ENCODE measurements around the gene SUN1.

DNA sequence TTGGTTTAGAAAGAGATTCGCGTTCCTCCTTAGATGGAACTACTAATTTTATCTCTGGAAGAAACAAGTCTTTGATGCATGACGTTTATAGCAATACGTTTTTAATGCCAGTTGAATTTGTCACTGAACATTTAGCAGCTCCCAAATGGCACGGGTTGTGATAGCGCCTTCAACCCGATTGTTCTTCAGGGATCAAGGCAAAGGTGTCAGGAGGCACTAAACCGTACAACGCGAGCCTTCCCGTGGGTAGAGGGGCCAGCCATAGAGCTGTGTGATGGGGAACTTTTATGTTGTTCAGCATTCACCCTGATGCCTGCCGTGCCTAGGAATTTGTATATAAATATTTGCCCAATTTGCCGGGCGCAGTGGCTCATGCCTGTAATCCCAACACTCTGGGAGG lies 47.4 kb downstream of the SUN1 start:
- TF ChIP-seq, protein P1, sequence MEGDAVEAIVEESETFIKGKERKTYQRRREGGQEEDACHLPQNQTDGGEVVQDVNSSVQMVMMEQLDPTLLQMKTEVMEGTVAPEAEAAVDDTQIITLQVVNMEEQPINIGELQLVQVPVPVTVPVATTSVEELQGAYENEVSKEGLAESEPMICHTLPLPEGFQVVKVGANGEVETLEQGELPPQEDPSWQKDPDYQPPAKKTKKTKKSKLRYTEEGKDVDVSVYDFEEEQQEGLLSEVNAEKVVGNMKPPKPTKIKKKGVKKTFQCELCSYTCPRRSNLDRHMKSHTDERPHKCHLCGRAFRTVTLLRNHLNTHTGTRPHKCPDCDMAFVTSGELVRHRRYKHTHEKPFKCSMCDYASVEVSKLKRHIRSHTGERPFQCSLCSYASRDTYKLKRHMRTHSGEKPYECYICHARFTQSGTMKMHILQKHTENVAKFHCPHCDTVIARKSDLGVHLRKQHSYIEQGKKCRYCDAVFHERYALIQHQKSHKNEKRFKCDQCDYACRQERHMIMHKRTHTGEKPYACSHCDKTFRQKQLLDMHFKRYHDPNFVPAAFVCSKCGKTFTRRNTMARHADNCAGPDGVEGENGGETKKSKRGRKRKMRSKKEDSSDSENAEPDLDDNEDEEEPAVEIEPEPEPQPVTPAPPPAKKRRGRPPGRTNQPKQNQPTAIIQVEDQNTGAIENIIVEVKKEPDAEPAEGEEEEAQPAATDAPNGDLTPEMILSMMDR (tag by site-specific recombination; IDR thresholded peaks at IDR 0.05): no peak
- TF ChIP-seq REST (tag by site-specific recombination; IDR thresholded peaks at IDR 0.05) (no peak), ZNF404 (tag by site-specific recombination; IDR thresholded peaks at IDR 0.05) (no peak), ZNF138 (tag by site-specific recombination; IDR thresholded peaks at IDR 0.05; ENCODE audit: borderline replicate concordance) (no peak), ZNF558 (tag by site-specific recombination; IDR thresholded peaks at IDR 0.05) (no peak), SP2 (tag by site-specific recombination; IDR thresholded peaks at IDR 0.05) (no peak), SALL2 (tag by site-specific recombination; IDR thresholded peaks at IDR 0.05; ENCODE audit: borderline replicate concordance) (no peak), YY1 (tag by site-specific recombination; IDR thresholded peaks at IDR 0.05) (no peak), AEBP2 (tag by site-specific recombination; IDR thresholded peaks at IDR 0.05; ENCODE audit: borderline replicate concordance) (no peak)
- TF ChIP-seq, protein P2, sequence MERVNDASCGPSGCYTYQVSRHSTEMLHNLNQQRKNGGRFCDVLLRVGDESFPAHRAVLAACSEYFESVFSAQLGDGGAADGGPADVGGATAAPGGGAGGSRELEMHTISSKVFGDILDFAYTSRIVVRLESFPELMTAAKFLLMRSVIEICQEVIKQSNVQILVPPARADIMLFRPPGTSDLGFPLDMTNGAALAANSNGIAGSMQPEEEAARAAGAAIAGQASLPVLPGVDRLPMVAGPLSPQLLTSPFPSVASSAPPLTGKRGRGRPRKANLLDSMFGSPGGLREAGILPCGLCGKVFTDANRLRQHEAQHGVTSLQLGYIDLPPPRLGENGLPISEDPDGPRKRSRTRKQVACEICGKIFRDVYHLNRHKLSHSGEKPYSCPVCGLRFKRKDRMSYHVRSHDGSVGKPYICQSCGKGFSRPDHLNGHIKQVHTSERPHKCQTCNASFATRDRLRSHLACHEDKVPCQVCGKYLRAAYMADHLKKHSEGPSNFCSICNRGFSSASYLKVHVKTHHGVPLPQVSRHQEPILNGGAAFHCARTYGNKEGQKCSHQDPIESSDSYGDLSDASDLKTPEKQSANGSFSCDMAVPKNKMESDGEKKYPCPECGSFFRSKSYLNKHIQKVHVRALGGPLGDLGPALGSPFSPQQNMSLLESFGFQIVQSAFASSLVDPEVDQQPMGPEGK (tag by site-specific recombination; IDR thresholded peaks at IDR 0.05): no peak

Data from HEK293 (cell line).